ENCODE results near the gene DDIT4. TPM values are rescaled to one million over a fixed set of nuclear protein-coding genes. Genes with fewer than 3 reads are reported as not detected.

DDIT4 gene
- total RNA-seq, 1 experiment from 2014 or later: 155 TPM

- no peak for DNase-seq
- Mint-ChIP-seq H3K27ac (ENCODE audit: unreplicated experiment) (no peak overlapping the region), H3K27me3 (ENCODE audit: insufficient read depth, unreplicated experiment) (no peaks in the 10 kb centered on the region), H3K9me3 (ENCODE audit: unreplicated experiment) (no peaks in the 10 kb centered on the region), H3K4me3 (ENCODE audit: unreplicated experiment) (no peak overlapping the region), H3K36me3 (ENCODE audit: insufficient read depth, unreplicated experiment) (peaks cover 27% of the 10 kb centered on the region), H3K4me1 (ENCODE audit: low read depth, unreplicated experiment) (peaks cover 16% of the 10 kb centered on the region)
- Histone ChIP-seq H3K4me1 (peaks cover 9% of the 10 kb centered on the region), H3K27me3 (replicated peaks; ENCODE audit: control insufficient read depth, insufficient read depth, low read length) (no peaks in the 10 kb centered on the region), H3K4me3 (ENCODE audit: low read depth, low read length) (no peak overlapping the region), H3K36me3 (ENCODE audit: control insufficient read depth, insufficient read depth, low read length) (no peaks in the 10 kb centered on the region), H3K9me3 (no peaks in the 10 kb centered on the region)
- POLR2A ChIA-PET: interaction anchor here (7.3 kb wide), 1 partner anchor 9 kb away, joined by 163 read pairs; the partner anchor contains the start of gene DDIT4
- TF ChIP-seq CTCF (IDR thresholded peaks at IDR 0.05; ENCODE audit: insufficient read depth in 1 of 2, low read depth in 1 of 2, low read length in 1 of 2, severe bottlenecking in 1 of 2, unreplicated experiment in 1 of 2): no peak
- BruUV-seq (replicated peaks): no TSS peak
- CTCF ChIA-PET: interaction anchor here (0.6 to 1.3 kb wide), 2 partner anchors 55 to 217 kb away, joined by 3 to 4 read pairs; no protein-coding TSS in a partner anchor
- intact Hi-C loops (cut with micrococcal nuclease; ENCODE audit: unreplicated experiment): no loop called here
Observed at GRCh38 chr10:72265508-72265907, 8.2 kb upstream of the DDIT4 start.

- intact Hi-C loops (cut with micrococcal nuclease; ENCODE audit: unreplicated experiment): no loop called here
Observed at GRCh38 chr10:72265990-72266865, 7.5 kb upstream of the DDIT4 start.

More at GRCh38 chr10:72265990-72266865, 7.5 kb upstream of the DDIT4 start:
- H3K36me3 ChIP-seq (ENCODE audit: control insufficient read depth, insufficient read depth, low read length): no peaks in the 10 kb centered on the region
- no peak for TF ChIP-seq CTCF (IDR thresholded peaks at IDR 0.05; ENCODE audit: insufficient read depth in 1 of 2, low read depth in 1 of 2, low read length in 1 of 2, severe bottlenecking in 1 of 2, unreplicated experiment in 1 of 2)
- H3K36me3 Mint-ChIP-seq (ENCODE audit: insufficient read depth, unreplicated experiment): peaks cover 27% of the 10 kb centered on the region
- no peaks in the 10 kb centered on the region for H3K27me3 ChIP-seq (replicated peaks; ENCODE audit: control insufficient read depth, insufficient read depth, low read length)
- H3K4me1 Mint-ChIP-seq (ENCODE audit: low read depth, unreplicated experiment): peaks cover 14% of the 10 kb centered on the region
- H3K9me3 Mint-ChIP-seq (ENCODE audit: unreplicated experiment): no peaks in the 10 kb centered on the region
- H3K4me1 ChIP-seq: peaks cover 8% of the 10 kb centered on the region
- CTCF ChIA-PET: interaction anchor here (0.6 to 1.3 kb wide), 3 partner anchors 34 to 218 kb away, joined by 3 to 7 read pairs (median 4); no protein-coding TSS in a partner anchor
- H3K9me3 ChIP-seq: no peaks in the 10 kb centered on the region
- POLR2A ChIA-PET: no interaction called here
- H3K27ac Mint-ChIP-seq (ENCODE audit: unreplicated experiment): no peak overlapping the region
- no peaks in the 10 kb centered on the region for H3K27me3 Mint-ChIP-seq (ENCODE audit: insufficient read depth, unreplicated experiment)
- no peak overlapping the region for H3K4me3 Mint-ChIP-seq (ENCODE audit: unreplicated experiment)
- DNase-seq: no peak
- H3K4me3 ChIP-seq (ENCODE audit: low read depth, low read length): no peak overlapping the region
- no TSS peak for BruUV-seq (replicated peaks)

Measured in Caco-2 (cell line).